ENCODE data around the gene CACYBP. TPM values are rescaled to one million over a fixed set of nuclear protein-coding genes. Genes with fewer than 3 reads are reported as not detected.

Gene CACYBP
- total RNA-seq, 1 donor from 2014 or later, result 136 TPM

DNA sequence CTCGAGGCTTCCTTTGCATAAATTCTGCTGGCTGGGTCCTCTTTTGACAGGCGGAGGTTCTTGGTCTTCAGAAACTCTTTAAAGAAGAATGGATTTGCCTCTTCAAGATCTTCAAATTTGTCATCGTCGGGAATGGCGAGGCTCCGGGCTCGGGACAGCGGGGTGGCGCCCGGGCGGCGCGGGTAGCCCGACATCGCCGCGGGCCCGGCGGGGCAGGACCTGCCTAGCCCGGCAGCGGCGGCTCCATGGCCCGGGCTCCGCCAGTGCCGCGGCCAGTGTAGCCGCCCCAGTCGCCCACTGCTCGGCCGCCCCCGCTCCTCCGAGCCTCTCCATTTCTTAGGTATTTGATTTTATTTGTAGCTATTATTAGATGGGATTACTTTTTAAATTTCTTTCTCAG lies 45.8 kb downstream of the CACYBP start:
- Histone ChIP-seq H3K9me3 (ENCODE audit: control insufficient read depth in 3 of 3, low read length in 3 of 3) (no peaks in the 10 kb centered on the region), H3K36me3 (ENCODE audit: control insufficient read depth in 3 of 3, insufficient read depth in 3 of 3, low read length in 3 of 3) (no peaks in the 10 kb centered on the region), H3K4me3 (ENCODE audit: low read length in 3 of 3) (no peak overlapping the region), H3K27me3 (ENCODE audit: control insufficient read depth in 3 of 3, insufficient read depth in 3 of 3, low read length in 3 of 3) (peaks cover 0 to 5% (median 0%) of the 10 kb centered on the region in 3 donors), H3K4me1 (ENCODE audit: control insufficient read depth in 3 of 3, insufficient read depth in 3 of 3, low read length in 3 of 3) (no peaks in the 10 kb centered on the region), H3K27ac (ENCODE audit: low read depth, low read length) (no peak overlapping the region), H3K9ac (ENCODE audit: low read depth in 1 of 3, low read length in 3 of 3) (no peak overlapping the region)

DNA sequence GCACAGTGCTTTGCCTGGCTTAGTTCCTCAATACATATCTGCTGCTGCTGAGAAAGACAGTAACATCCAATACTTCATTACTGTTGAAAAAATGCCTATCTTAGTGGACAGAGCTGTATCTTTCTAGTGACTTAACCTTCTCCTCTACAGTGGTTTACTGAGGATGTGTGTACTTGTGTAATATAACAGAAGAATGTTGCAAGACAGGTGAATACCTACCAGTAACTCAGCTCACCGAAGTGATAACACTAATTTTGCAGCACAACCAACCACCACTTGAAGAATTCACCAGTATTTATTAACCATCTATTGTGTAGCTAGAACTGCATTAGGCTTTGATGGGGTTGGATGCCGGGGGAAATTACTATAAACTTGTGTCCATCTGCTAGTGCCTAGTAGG lies 51.2 kb downstream of the CACYBP start:
- no peak overlapping the region for H3K27ac ChIP-seq (ENCODE audit: low read depth, low read length)
- H3K9ac ChIP-seq (ENCODE audit: low read depth in 1 of 3, low read length in 3 of 3), result no peak overlapping the region
- no peak overlapping the region for H3K4me3 ChIP-seq (ENCODE audit: low read length in 3 of 3)
- H3K27me3 ChIP-seq (ENCODE audit: control insufficient read depth in 3 of 3, insufficient read depth in 3 of 3, low read length in 3 of 3), result peaks cover 0 to 6% (median 5%) of the 10 kb centered on the region in 3 donors
- no peaks in the 10 kb centered on the region for H3K36me3 ChIP-seq (ENCODE audit: control insufficient read depth in 3 of 3, insufficient read depth in 3 of 3, low read length in 3 of 3)
- H3K4me1 ChIP-seq (ENCODE audit: control insufficient read depth in 3 of 3, insufficient read depth in 3 of 3, low read length in 3 of 3), result no peaks in the 10 kb centered on the region
- H3K9me3 ChIP-seq (ENCODE audit: control insufficient read depth in 3 of 3, low read length in 3 of 3), result no peaks in the 10 kb centered on the region

DNA sequence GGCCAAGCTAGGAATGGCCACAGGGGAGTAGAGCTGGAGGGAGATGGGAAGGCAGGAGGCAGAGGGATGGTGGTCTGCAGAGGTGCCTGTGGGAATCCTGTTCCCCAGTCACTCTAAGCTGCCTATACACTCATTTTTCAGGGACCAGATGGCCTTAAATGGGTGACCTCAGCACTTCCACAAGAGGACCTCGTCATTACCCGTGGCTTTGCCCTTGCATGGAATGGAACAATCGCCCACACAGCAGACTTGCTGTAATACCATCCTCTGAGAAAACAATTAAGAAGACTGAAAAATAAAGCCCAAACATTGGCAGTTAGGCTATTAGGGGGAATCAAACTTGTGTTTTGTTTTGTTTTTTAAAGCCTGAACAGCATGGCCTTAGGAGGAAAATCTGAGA lies 55.0 kb downstream of the CACYBP start:
- Histone ChIP-seq H3K27me3 (ENCODE audit: control insufficient read depth in 3 of 3, insufficient read depth in 3 of 3, low read length in 3 of 3) (peaks cover 0 to 6% (median 0%) of the 10 kb centered on the region in 3 donors), H3K27ac (ENCODE audit: low read depth, low read length) (no peak overlapping the region), H3K4me3 (ENCODE audit: low read length in 3 of 3) (no peak overlapping the region), H3K9ac (ENCODE audit: low read depth in 1 of 3, low read length in 3 of 3) (no peak overlapping the region), H3K36me3 (ENCODE audit: control insufficient read depth in 3 of 3, insufficient read depth in 3 of 3, low read length in 3 of 3) (no peaks in the 10 kb centered on the region), H3K9me3 (ENCODE audit: control insufficient read depth in 3 of 3, low read length in 3 of 3) (no peaks in the 10 kb centered on the region), H3K4me1 (ENCODE audit: control insufficient read depth in 3 of 3, insufficient read depth in 3 of 3, low read length in 3 of 3) (no peaks in the 10 kb centered on the region)

Small RNA genes within 50 kb of the gene (small RNA-seq; reads per million reads assigned to genes)
- gene RF00019 (not detected), gene RNU6-307P (not detected)

Other genes starting within 250 kb of the CACYBP start
- gene MRPS14, start 23.5 kb downstream of the CACYBP start, total RNA-seq, result 30.3 TPM
- 5.7 TPM for gene TNN, start 67.9 kb downstream of the CACYBP start, total RNA-seq
- 5.2 TPM for gene KIAA0040, start 192.8 kb downstream of the CACYBP start, total RNA-seq

Measured in skeletal muscle tissue (tissue), 5 donors.